ENCODE data around the gene CYTH1. TPM values are rescaled to one million over a fixed set of nuclear protein-coding genes. Genes with fewer than 3 reads are reported as not detected.

CYTH1 gene
- total RNA-seq, 1 experiment from 2014 or later, result 9.7 TPM

DNA sequence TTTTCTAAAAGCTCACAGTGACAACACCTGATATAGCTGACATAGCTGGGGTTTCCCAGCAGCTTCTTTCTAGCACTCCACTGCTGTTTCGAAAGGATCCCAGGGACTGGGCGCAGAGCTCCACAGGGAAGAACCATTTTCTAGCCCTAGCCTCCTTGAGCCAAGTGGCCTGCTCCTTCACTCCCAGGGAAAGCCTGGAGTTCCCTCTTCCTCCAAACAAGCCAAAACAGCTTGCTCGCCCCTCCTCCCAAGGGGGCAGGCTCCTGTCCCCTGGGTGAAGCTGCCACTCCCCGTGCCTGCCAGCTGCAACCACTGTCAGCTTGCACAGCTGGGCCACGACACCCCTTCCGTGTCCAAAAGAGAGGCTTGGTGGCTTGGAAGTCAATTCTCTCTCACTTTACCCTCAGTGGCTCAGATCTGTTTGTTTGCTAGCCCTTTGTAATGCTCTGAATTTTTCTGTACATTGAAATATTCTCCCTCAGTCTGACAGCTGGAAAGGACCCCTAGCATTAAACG is 59.8 kb downstream of the CYTH1 start:
- no peak overlapping the region for H4K8ac ChIP-seq (replicated peaks; ENCODE audit: insufficient read length, low read depth, low read length)
- H3K36me3 Mint-ChIP-seq (ENCODE audit: insufficient read depth in 1 of 3, low read depth in 3 of 3), result no peaks in the 10 kb centered on the region
- no peak overlapping the region for H2AFZ ChIP-seq (ENCODE audit: low read length)
- no peak overlapping the region for H3K23ac ChIP-seq (ENCODE audit: insufficient read length, low read depth, low read length)
- no peak overlapping the region for H3K56ac ChIP-seq (ENCODE audit: insufficient read length, low read depth, low read length)
- H3T11ph ChIP-seq (ENCODE audit: low read length), result no peak overlapping the region
- peaks cover 19% of the 10 kb centered on the region; the same call in 1 of the 2 replicates for H3K4me1 ChIP-seq (ENCODE audit: insufficient read depth, low read length)
- H4K91ac ChIP-seq (ENCODE audit: insufficient read length, low read depth, low read length), result no peak overlapping the region
- H3K27me3 ChIP-seq (ENCODE audit: insufficient read depth, low read length), result no peaks in the 10 kb centered on the region
- no peak for DNase-seq
- H3K23me2 ChIP-seq (ENCODE audit: insufficient read length, low read depth, low read length, poor library complexity, severe bottlenecking), result peaks cover 12% of the 10 kb centered on the region
- H3K18ac ChIP-seq (ENCODE audit: insufficient read length, low read depth, low read length), result no peak overlapping the region
- H3K27ac Mint-ChIP-seq, result no peak overlapping the region
- no peak overlapping the region for H2BK120ac ChIP-seq (ENCODE audit: low read depth, low read length, poor library complexity, severe bottlenecking)
- peaks cover 61 to 68% of the 10 kb centered on the region in 2 experiments for H3K4me1 Mint-ChIP-seq
- no peak overlapping the region for H3K9ac ChIP-seq (ENCODE audit: extremely low read depth, insufficient read length, low read length)
- H2BK20ac ChIP-seq (ENCODE audit: low read depth, low read length, poor library complexity, severe bottlenecking), result no peak overlapping the region
- H4K5ac ChIP-seq (ENCODE audit: insufficient read length, low read depth, low read length), result no peak overlapping the region
- TF ChIP-seq, protein P1, sequence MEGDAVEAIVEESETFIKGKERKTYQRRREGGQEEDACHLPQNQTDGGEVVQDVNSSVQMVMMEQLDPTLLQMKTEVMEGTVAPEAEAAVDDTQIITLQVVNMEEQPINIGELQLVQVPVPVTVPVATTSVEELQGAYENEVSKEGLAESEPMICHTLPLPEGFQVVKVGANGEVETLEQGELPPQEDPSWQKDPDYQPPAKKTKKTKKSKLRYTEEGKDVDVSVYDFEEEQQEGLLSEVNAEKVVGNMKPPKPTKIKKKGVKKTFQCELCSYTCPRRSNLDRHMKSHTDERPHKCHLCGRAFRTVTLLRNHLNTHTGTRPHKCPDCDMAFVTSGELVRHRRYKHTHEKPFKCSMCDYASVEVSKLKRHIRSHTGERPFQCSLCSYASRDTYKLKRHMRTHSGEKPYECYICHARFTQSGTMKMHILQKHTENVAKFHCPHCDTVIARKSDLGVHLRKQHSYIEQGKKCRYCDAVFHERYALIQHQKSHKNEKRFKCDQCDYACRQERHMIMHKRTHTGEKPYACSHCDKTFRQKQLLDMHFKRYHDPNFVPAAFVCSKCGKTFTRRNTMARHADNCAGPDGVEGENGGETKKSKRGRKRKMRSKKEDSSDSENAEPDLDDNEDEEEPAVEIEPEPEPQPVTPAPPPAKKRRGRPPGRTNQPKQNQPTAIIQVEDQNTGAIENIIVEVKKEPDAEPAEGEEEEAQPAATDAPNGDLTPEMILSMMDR (conservative IDR thresholded peaks at IDR 0.05), result no peak
- H2BK12ac ChIP-seq (ENCODE audit: insufficient read length, low read depth, low read length), result no peak overlapping the region
- H3K27me3 Mint-ChIP-seq (ENCODE audit: low read depth), result peaks cover 8% of the 10 kb centered on the region; the same call in 1 of the 2 replicates
- H2BK5ac ChIP-seq (ENCODE audit: insufficient read length, low read length), result no peak overlapping the region
- no peaks in the 10 kb centered on the region for H3K79me1 ChIP-seq (ENCODE audit: insufficient read depth, low read depth, low read length, poor library complexity, severe bottlenecking)
- peak overlapping the region in 1 of 2 experiments; percentile 76; a peak in 1 of 5 replicates for H3K4me3 Mint-ChIP-seq
- no CpG with 5 or more reads among the region's 7 CpGs for WGBS (ENCODE audit: extremely low coverage, insufficient read length, low lambda C conversion rate)
- no peaks in the 10 kb centered on the region; the same call in 1 of the 2 replicates for H3K79me2 ChIP-seq (ENCODE audit: insufficient read depth, low read length)
- H3K9me3 Mint-ChIP-seq, result no peaks in the 10 kb centered on the region
- H2BK15ac ChIP-seq (ENCODE audit: low read depth, low read length), result no peak overlapping the region
- no peaks in the 10 kb centered on the region for H4K20me1 ChIP-seq (ENCODE audit: control insufficient read depth, insufficient read depth, insufficient read length)
- no peak overlapping the region for H3K4ac ChIP-seq (ENCODE audit: low read depth, low read length)
- H2AK5ac ChIP-seq (ENCODE audit: insufficient read length, low read length), result no peak overlapping the region
- H3K4me2 ChIP-seq (ENCODE audit: insufficient read depth, insufficient read length, low read length), result no peak overlapping the region
- no peak overlapping the region for H3K14ac ChIP-seq (ENCODE audit: insufficient read depth, low read length)
- H3K27ac ChIP-seq (ENCODE audit: insufficient read length, low read depth, low read length), result no peak overlapping the region
- H3K9me3 ChIP-seq (ENCODE audit: control insufficient read depth, low read depth, low read length), result no peaks in the 10 kb centered on the region
